HG02759 (cell line): ENCODE results near the gene AVP.
"Not testable (repeated sequence)": the region's sequence is repeated elsewhere in the genome, so short reads cannot be mapped to it uniquely, and the experiment has no call there.

Source experiments
- ATAC-seq: cut with Tn5 transposase; IDR thresholded peaks from one replicate; pipeline ENCODE4 v1.9.1; 2021; ENCODE audit warnings: mild to moderate bottlenecking, moderate library complexity; ENCODE audit not compliant: unreplicated experiment

AVP gene, protein sequence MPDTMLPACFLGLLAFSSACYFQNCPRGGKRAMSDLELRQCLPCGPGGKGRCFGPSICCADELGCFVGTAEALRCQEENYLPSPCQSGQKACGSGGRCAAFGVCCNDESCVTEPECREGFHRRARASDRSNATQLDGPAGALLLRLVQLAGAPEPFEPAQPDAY

DNA sequence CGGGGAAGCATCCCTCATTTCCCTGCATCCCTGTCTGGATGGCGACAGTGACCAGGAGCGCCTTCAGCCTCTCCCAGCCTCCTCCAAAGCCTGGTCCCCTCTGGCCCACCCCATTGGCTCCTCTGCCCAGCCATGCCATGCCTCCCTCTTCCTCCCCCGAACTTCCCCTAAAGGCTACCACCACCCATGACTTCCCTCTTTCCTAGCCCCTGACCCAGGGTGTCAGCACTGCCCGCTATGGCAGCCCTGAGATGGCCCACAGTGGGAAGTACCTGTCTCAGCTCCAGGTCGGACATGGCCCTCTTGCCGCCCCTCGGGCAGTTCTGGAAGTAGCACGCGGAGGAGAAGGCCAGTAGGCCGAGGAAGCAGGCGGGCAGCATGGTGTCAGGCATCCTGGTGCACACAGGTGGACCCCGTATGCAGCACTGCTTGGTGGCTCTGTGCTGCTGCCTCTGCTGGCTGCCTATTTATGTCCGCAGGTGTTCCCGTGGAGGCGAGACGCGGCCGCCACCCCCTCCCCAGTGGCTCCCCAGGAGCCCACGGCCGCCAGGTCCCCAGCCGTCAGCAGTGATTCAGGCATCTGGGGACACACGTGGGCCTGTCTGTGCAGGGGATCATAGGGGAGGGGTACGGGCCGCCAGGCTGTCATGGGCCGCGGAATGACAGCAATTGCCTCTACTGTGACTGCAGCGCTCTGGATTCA lies at the start of gene AVP:
AVP (minus strand) TSS at position 442 of the 703 bp plus-strand sequence; CDS start at position 392, 50 bp downstream.
- ATAC-seq = no peak

DNA sequence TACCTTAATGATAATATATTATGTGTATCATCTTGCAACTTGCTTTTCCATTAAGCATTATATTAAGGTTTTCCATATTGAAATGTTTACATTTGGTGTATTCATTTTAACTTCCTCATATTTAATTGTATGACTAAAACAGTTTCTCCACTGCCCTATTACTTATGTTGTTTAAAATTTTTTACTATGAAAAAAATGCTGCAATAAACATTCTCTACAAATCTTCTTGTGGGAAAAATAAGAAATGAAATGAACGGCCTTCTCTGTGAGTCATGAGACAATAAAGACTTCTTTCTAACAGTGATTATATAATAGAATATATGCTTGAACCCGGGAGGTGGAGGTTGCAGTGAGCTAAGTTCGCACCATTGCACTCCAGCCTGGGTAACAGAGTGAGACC lies 49.6 kb upstream of the AVP start:
- ATAC-seq = no peak

DNA sequence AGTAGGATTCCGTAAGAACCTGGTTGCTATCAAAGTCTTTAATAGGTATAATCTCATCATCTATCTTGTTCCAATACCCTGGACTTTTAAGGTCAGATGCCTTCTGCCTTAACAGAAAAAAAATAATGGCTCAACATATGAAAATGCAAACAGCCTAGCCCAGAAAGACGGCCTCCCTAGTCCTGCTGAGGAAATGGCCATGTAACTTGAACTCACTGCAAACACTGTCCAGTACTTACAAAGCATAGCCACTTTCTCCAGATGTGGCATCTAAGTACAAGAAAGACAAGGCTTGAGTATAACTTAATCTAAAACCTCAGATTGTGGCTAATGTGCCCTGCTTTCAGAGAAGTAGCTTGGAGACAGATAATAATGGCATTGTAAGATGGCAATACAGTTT lies 48.6 kb upstream of the AVP start:
- ATAC-seq = no peak

DNA sequence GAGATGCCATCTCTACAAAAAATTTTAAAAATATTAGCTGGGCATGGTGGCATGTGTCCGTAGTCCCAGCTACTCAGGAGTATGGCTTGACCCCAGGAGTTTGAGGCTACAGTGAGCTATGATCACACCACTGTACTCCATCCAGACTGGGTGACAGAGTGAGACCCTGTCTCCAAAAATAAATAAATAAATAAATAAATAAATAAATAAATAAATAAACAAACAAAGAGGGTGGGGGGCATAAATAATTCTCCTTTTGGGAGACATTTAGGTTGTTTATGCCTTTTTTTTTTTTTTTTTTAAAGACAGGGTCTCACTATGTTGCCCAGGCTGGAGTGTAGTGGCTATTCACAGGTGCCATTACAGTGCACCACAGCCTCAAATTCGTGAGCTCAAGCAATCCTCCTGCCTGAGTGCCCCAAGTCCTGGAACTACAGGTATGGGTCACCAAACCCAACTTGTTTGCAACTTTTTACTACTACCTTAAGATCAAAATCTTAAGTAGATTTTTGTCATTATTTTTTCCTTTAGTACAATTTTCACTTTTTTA lies 45.6 kb upstream of the AVP start:
- ATAC-seq = no peak

DNA sequence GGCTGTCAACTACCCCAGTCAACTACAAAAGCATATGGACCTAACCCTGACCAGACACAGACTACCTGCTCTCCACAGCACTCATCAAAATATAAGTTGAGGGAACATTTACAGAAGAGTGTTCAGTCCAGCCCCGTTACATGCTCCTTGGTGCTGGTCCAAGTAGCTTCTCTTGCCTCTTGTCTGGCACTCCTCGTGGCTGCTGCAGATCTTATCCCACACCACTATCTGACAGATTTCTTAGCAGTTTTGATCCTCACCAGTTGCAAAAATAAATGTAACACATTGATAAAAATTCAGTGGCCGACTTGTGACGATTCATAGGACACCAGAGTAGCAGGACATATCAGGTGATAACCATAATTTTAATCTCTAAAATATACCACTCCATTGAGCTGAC lies 44.6 kb upstream of the AVP start:
- ATAC-seq = no peak

DNA sequence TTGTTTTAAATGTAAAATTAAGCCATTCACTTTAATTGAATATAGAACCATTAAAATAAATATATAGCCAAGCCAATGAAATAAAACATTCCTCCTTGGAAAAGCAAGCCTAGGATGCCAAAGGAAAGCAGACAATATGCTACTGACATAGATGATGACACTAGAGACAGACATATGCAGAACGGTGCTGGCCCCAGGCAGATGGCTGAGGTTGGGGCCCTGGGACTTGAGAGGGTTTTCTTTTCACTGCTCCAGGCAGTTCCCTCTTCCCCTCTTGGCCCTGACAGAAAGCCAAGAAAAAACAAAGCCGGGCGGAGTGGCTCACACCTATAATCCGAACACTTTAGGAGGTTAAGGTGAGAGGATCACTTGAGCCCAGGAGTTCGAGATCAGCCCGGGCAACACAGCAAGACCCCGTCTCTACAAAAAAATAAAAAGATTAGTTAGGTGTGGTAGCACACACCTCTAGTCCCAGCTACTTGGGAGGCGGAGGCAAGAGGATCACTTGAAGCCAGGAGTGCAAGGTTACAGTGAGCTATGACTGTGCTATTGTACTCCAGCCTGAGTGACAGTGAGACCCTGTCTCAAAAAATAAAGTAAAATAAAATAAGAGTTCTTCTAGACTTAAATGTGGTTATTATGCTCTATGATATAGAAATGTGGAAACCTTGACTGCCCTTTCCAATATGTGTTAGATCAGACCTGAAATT lies 43.9 kb upstream of the AVP start:
- ATAC-seq = no peak

DNA sequence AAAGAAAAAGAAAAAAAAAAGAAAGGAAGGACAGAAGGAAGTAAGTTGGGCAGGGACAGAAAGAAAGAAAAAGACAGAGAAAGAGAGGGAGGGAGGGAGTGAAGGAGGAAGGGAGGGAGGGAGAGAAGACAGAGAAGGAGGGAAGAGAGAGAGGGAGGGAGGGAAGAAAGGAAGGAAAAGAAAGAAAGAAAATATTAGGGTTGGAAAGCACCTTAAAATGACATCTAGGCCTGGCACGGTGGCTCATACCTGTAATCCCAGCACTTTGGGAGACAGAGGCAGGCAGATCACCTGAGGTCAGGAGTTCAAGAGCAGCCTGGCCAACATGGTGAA lies 42.0 kb upstream of the AVP start:
- ATAC-seq = no peak

DNA sequence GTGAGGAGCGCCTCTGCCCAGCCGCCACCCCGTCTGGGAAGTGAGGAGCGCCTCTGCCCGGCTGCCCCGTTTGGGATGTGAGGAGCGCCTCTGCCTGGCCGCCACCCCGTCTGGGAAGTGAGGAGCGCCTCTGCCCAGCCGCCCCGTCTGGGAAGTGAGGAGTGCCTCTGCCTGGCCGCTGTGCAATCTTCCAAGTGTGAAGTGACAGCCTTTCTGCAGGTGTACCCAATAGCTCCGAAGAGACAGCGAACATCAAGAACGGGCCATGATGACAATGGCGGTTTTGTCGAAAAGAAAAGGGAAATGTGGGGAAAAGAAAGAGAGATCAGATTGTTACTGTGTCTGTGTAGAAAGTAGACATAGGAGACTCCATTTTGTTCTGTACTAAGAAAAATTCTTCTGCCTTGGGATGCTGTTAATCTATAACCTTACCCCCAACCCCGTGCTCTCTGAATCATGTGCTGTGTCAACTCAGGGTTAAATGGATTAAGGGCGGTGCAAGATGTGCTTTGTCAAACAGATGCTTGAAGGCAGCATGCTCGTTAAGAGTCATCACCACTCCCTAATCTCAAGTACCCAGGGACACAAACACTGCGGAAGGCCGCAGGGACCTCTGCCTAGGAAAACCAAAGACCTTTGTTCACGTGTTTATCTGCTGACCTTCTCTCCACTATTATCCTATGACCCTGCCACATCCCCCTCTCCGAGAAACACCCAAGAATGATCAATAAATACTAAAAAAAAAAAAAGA lies 41.4 kb upstream of the AVP start:
- ATAC-seq = not testable (repeated sequence)

DNA sequence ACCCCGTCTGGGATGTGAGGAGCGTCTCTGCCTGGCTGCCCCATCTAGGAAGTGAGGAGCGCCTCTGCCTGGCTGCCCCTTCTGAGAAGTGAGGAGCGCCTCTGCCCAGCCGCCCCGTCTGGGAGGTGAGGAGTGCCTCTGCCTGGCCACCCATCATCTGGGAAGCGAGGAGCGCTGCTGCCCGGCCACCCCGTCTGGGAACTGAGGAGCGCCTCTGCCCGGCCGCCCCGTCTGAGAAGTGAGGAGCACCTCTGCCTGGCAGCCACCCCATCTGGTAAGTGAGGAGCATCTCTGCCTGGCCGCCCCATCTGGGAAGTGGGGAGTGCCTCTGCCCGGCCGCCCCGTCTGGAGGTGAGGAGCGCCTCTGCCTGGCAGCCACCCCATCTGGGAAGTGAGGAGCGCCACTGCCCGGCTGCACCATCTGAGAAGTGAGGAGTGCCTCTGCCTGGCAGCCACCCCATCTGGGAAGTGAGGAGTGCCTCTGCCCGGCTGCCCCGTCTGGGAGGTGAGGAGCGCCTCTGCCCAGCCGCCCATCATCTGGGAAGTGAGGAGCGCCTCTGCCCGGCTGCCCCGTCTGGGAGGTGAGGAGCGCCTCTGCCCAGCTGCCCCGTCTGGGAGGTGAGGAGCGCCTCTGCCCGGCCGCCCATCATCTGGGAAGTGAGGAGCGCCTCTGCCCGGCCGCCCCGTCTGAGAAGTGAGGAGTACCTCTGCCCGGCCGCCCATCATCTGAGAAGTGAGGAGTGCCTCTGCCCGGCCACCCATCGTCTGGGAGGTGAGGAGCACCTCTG lies 40.4 kb upstream of the AVP start:
- not testable (repeated sequence) for ATAC-seq

DNA sequence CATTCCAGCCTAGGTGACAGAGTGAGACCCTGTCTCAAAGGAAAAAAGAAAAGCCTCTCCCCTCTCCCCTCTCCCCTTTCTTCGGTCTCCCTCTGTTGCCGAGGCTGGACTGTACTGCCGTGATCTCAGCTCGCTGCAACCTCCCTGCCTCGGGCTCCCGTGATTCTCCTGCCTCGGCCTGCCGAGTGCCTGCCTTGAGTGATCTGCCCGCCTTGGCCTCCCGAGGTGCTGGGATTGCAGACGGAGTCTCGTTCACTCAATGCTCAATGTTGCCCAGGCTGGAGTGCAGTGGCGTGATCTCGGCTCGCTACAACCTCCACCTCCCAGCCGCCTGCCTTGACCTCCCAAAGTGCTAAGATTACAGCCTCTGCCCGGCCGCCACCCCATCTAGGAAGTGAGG lies 39.6 kb upstream of the AVP start:
- ATAC-seq = not testable (repeated sequence)

DNA sequence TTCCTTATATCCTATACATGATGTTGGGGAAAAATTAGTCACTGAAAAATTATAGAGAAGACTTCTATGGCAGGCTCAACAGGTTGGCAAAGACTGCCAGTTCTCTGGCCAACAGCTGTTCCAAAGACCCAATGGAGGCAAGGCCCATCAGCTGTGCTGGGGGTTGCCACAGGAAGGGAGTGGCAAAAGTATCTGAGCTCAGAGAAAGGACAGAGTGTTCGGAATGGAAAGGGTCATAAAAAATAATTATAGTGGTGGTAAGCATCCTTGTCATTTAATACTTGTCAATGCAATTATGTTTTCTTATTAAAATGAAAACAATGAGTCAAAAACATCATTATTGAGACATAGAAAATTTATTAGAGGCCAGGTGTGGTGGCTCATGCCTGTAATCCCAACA lies 39.0 kb upstream of the AVP start:
- ATAC-seq = no peak

DNA sequence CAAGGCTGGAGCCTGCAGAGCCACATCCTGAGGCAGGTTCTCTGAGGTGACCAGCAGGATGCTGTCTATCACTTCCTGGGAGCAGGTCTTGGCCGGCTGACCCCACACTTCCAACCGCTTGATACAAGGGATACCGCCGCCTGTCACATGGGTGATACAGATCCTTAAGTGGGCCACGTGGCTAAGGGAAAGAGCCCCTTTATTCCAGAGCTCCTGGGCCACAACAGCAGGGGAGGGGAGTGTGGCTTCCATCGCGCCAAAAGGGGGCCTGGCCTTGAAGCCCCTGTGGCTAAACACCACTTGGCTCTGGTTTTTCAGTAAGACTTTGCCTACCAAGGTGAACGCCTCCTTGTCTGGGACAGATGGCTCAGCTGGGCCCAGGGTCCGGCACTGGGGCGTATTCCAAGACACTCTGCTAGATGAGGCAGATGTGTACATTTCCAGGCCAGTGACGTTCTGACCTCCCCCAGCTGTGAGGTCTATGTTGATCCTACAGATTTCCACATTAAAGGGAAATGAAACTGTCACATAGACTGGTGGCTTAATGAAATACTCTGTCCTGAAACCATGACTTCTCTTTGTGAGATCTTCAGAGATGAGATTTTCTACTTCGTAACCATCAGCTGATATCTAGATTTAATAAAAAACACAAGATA lies 37.6 kb upstream of the AVP start:
- ATAC-seq = no peak

DNA sequence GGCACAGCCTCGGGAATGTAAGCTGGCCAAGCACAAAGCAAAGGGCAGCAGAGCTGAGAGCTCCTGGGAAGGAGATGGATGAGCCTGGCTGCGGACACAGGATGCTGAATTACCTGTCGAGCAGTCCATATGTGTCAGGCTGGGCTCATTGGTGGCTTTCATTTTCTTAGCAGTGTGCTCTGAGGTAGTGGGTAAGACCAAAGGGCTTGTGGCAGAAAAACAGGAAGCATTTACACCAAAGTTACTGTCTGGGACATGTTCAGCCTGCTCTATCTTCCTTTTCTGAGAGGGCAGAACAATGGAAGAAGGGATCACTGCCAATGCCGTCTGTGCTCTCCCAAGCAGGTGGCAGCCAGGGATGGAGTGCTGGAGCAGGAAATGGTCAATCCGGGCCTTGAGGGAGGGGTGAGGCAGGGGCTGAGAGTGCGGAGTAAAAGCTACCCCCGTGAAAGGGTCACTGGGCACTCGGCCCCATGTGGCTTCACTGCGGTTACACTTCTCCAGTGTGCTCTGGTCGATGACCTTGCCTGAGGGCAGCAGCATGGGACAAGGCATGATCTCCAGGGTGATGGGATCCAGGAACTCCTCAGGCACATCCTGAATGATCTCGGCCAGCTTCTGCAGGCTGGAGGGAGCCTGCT lies 36.9 kb upstream of the AVP start:
- no peak for ATAC-seq

DNA sequence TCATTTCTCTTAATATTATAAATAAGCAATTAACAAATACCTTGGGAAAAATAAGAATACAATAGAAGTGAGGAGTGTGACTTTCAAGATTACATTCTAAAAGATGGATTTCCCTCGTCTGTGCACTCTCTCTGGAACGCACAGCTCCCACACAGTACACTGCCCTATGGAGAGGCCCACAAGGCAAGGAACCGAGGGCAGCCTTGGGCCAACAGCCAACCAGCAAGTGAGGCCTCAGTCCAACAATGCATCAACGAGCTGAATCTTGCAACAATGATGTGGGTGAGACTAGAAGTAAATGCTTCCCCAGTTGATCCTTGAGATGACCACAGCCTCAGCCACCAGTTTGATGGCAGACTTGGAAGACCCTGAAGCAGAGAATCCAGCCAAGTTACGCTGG lies 34.5 kb upstream of the AVP start:
- no peak for ATAC-seq

DNA sequence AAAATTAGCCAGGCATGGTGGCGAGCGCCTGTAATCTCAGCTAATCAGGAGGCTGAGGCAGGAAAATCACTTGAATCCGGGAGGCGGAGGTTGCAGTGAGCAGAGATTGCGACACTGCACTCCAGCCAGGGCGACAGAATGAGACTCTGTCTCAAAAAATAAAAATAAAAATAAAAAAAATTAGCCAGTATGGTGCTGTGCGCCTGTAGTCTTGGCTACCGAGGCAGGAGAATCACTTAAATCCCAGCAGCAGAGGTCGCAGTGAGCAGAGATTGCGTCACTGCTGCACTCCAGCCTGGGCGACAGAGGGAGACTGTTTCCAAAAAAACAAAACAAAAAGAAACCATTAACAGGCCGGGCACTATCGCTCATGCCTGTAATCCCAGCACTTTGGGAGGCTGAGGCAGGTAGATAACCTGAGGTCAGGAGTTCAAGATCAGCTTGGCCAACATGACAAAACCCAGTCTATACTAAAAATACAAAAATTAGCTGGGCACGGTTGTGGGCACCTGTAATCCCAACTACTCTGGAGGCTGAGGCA lies 33.4 kb upstream of the AVP start:
- ATAC-seq = not testable (repeated sequence)

DNA sequence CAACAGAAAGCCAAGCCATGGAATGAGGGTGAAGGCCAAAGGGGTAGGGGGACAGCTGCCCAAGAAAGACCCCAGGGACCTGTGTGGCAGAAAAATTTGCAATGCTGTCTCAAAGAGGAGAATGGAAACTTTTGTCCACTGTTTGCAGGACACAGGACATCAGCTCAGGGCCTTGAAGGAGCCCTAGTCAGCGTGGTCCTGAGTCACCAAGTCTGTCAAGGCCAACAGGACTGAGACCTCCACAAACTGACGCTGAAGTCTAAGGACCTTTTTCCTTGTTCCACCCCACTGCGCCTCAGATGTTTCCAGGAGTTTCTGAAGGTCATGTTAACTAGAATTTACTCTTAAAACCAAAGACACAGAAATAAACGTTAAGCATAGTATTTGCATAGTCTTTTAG lies 31.8 kb upstream of the AVP start:
- no peak for ATAC-seq

DNA sequence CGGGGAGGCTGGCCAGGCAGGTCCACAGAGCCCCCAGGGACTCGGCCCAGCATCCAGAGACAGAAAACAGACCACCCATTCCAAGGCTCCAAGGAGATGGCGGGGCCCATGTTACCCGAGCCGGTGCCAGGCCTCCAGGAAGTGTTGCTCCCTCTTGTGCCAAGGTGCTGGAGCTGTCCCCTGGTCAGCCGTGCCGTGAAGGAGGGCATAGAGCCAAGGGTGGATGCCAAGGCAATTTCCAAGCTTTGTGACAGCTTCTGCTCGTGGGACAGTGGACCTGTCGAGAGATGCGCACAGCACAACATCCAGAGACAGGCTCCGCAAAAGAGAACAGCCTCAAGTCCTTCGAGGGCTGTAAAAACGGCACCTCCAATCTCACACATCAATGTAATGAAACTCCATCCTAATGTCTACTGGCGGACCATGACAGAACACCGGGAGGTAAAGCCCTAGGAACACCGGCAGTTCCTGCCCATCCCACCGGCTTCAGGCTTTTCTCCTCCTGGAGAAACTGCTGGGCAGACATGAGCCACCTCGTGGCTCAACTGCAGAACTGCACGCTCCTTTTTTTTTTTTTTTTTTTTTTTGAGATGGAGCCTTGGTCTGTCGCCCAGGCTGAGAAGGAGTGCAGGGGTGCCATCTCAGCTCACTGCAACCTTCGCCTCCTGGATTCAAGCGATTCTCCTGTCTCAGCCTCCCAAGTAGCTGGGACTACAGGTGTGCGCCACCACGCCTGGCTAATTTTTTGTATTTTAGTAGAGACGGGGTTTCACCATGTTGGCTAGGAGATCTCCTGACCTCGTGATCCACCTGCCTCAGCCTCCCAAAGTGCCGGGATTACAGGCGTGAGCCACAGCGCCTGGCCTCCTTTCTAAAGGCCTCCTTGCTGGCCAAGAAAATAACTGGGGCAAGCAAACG lies 30.9 kb upstream of the AVP start:
- ATAC-seq = no peak

DNA sequence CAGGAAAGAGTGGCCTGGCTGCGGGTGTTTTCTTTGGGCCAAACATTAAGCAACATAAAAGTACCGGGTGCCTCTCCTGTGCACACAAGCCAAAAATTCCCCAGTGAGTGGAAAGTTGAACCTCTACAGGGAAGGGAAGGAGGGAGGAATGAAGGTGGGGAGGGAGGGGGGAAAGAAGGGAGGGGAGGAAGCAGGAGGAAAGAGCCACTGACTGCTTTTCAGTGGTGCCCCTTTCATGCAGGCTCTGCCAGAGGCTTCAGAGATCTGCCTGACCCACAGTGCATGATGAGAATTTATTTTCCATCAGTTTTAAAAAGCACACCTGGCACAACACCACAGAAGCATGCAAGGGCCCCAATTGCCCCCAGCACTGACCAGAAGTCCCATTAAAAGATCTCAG lies 27.5 kb upstream of the AVP start:
- no peak for ATAC-seq
